SK-N-SH (cell line): ENCODE results near the gene DSG2. TPM values are rescaled to one million over a fixed set of nuclear protein-coding genes. Genes with fewer than 3 reads are reported as not detected.

Experiments used
- CTCF ChIA-PET: fragments of 300-600, 350-600 bp; formaldehyde crosslinking; extraction: SDS; loops from one replicate; lab custom pipeline; 2021; lab: Yijun Ruan, JAX
- POLR2A ChIA-PET: fragments of 350-600 bp; sonication (Branson Sonifier 250); formaldehyde crosslinking; extraction: SDS; loops from one replicate; lab custom pipeline; 2020; ENCODE audit warnings: antibody characterized with exemption, inconsistent platforms; lab: Yijun Ruan, JAX
- DNase-seq: peaks from one replicate; pipeline ENCODE4 v3.0.0; 2012
- H2AFZ ChIP-seq: fragments of 200-600 bp; sonication (generic); 2 replicates; pipeline ENCODE4 v1.8.1; 2016; ENCODE audit warnings: antibody characterized with exemption, mild to moderate bottlenecking, low read depth
- H3F3A ChIP-seq: fragments of 200-600 bp; sonication (generic); replicated peaks from 2 replicates; pipeline ENCODE3; 2016; ENCODE audit warnings: antibody characterized with exemption, mild to moderate bottlenecking; ENCODE audit not compliant: insufficient read depth
- H3K27ac ChIP-seq, 2 experiments: fragments of 200-500 bp in 1 of 2; fragments of 200-600 bp in 1 of 2; sonication (Bioruptor generic) in 1 of 2; sonication (generic), shearing (Covaris generic) in 1 of 2; 2 replicates each; pipeline versions ENCODE4 v1.5.1 to v1.6.1; 2014 to 2016; ENCODE audit warnings: low read depth in 2 of 2, inconsistent platforms in 1 of 2, low read length in 1 of 2, mild to moderate bottlenecking in 1 of 2, mixed read lengths in 1 of 2
- H3K27me3 ChIP-seq: fragments of 200-600 bp; sonication (generic), shearing (Covaris generic); 2 replicates; pipeline ENCODE4 v1.6.1; 2016; ENCODE audit warnings: mixed run types; ENCODE audit not compliant: insufficient read depth
- H3K36me3 ChIP-seq, 2 experiments: fragments of 200-500 bp in 1 of 2; fragments of 200-600 bp in 1 of 2; sonication (Bioruptor generic) in 1 of 2; sonication (generic) in 1 of 2; replicated peaks in 1 of 2; 2 replicates each; pipeline versions ENCODE3 to v1.5.1; 2014 to 2016; ENCODE audit warnings: low read length in 1 of 2, mild to moderate bottlenecking in 1 of 2; ENCODE audit not compliant: insufficient read depth in 2 of 2, control insufficient read depth in 1 of 2
- H3K4me1 ChIP-seq, 2 experiments: fragments of 200-500 bp in 1 of 2; fragments of 200-600 bp in 1 of 2; sonication (Bioruptor generic) in 1 of 2; sonication (generic), shearing (Covaris generic) in 1 of 2; 2 replicates each; pipeline versions ENCODE4 v1.5.1 to v1.6.1; 2014 to 2016; ENCODE audit warnings: low read depth in 1 of 2, low read length in 1 of 2, mixed run types in 1 of 2; ENCODE audit not compliant: insufficient read depth in 2 of 2, control insufficient read depth in 1 of 2
- H3K4me2 ChIP-seq: fragments of 200-600 bp; sonication (generic), shearing (Covaris generic); 2 replicates; pipeline ENCODE4 v1.6.1; 2017; ENCODE audit warnings: mixed run types
- H3K4me3 ChIP-seq, 2 experiments: fragments of 200-500 bp in 1 of 2; fragments of 200-600 bp in 1 of 2; sonication (Bioruptor generic) in 1 of 2; sonication (generic), shearing (Covaris generic) in 1 of 2; 2 replicates each; pipeline versions ENCODE4 v1.5.1 to v1.8.1; 2014 to 2016; ENCODE audit warnings: low read depth in 2 of 2, inconsistent platforms in 1 of 2, low read length in 1 of 2, mild to moderate bottlenecking in 1 of 2, mixed read lengths in 1 of 2, moderate library complexity in 1 of 2
- H3K79me2 ChIP-seq: fragments of 200-600 bp; sonication (generic); 2 replicates; pipeline ENCODE4 v1.8.1; 2017; ENCODE audit warnings: mild to moderate bottlenecking; ENCODE audit not compliant: insufficient read depth
- H3K9ac ChIP-seq: fragments of 200-600 bp; sonication (generic); 2 replicates; pipeline ENCODE4 v1.6.1; 2017; ENCODE audit warnings: mixed run types
- H3K9me2 ChIP-seq: fragments of 200-600 bp; sonication (generic); 2 replicates; pipeline ENCODE4 v1.6.1; 2017; ENCODE audit warnings: mixed run types
- H3K9me3 ChIP-seq: fragments of 200-600 bp; sonication (generic); 2 replicates; pipeline ENCODE4 v1.6.1; 2017; ENCODE audit warnings: mixed run types, mild to moderate bottlenecking, moderate library complexity
- H4K20me1 ChIP-seq: fragments of 200-600 bp; sonication (generic); 2 replicates; pipeline ENCODE4 v1.6.1; 2017; ENCODE audit warnings: mild to moderate bottlenecking, mixed run types; ENCODE audit not compliant: insufficient read depth
- CHD2 ChIP-seq: fragments of 150-350 bp; IDR thresholded peaks from 2 replicates; pipeline ENCODE4 v1.6.1; 2018; ENCODE audit warnings: low read length; ENCODE audit not compliant: partially characterized antibody
- ELF1 ChIP-seq: IDR thresholded peaks from 2 replicates; pipeline ENCODE4 v1.4.0; 2012
- EP300 ChIP-seq, 2 experiments: IDR thresholded peaks; 2 replicates each; pipeline versions ENCODE4 v1.4.0 to v1.6.1; 2012; ENCODE audit warnings: borderline replicate concordance in 1 of 2, low read depth in 1 of 2, low read length in 1 of 2
- EZH2phosphoT487 ChIP-seq: fragments of 200-600 bp; sonication (generic); IDR thresholded peaks from 2 replicates; pipeline ENCODE4 v1.6.1; 2017; ENCODE audit warnings: low read depth, mixed run types, mild to moderate bottlenecking, antibody characterized with exemption, moderate library complexity, borderline replicate concordance
- FOSL2 ChIP-seq: IDR thresholded peaks from 2 replicates; pipeline ENCODE4 v1.4.0; 2012; ENCODE audit warnings: low read depth, mild to moderate bottlenecking, moderate library complexity, borderline replicate concordance
- FOXM1 ChIP-seq: IDR thresholded peaks from 2 replicates; pipeline ENCODE4 v1.4.0; 2012; ENCODE audit warnings: low read depth, mild to moderate bottlenecking
- GABPA ChIP-seq: IDR thresholded peaks from 2 replicates; pipeline ENCODE4 v1.4.0; 2012; ENCODE audit warnings: low read depth, mild to moderate bottlenecking
- GATA2 ChIP-seq: sonication (generic); formaldehyde crosslinking; IDR thresholded peaks from 2 replicates; pipeline ENCODE4 v1.5.0; 2020; ENCODE audit warnings: mild to moderate bottlenecking, missing genetic modification reagents
- IRF3 ChIP-seq: fragments of 150-350 bp; IDR thresholded peaks from 2 replicates; pipeline ENCODE4 v1.6.1; 2016; ENCODE audit warnings: mild to moderate bottlenecking, low read depth, low read length
- MAX ChIP-seq: IDR thresholded peaks from 2 replicates; pipeline ENCODE4 v1.4.0; 2012; ENCODE audit warnings: low read depth
- MXI1 ChIP-seq: IDR thresholded peaks from 2 replicates; pipeline ENCODE4 v1.6.1; 2012; ENCODE audit warnings: mild to moderate bottlenecking, low read depth, low read length, improper control_type of control experiment
- NFIC ChIP-seq: IDR thresholded peaks from 2 replicates; pipeline ENCODE4 v1.4.0; 2012; ENCODE audit warnings: borderline replicate concordance
- NRF1 ChIP-seq: IDR thresholded peaks from 2 replicates; pipeline ENCODE4 v1.6.1; 2012; ENCODE audit warnings: low read depth, mild to moderate bottlenecking, low read length
- REST ChIP-seq: IDR thresholded peaks from 2 replicates; pipeline ENCODE4 v1.6.1; 2012; ENCODE audit warnings: mild to moderate bottlenecking, low read depth, low read length, moderate library complexity
- RFX5 ChIP-seq: IDR thresholded peaks from 2 replicates; pipeline ENCODE4 v1.6.1; 2012; ENCODE audit warnings: mild to moderate bottlenecking, improper control_type of control experiment, low read length
- SMC3 ChIP-seq: IDR thresholded peaks from 2 replicates; pipeline ENCODE4 v1.6.1; 2012; ENCODE audit warnings: low read depth, low read length, improper control_type of control experiment
- TAF1 ChIP-seq: IDR thresholded peaks from 2 replicates; pipeline ENCODE4 v1.6.1; 2012; ENCODE audit warnings: low read depth, mild to moderate bottlenecking, low read length, moderate library complexity, borderline replicate concordance
- WGBS: methylation state at CpG from one replicate; pipeline ENCODE4 v1.1.6; 2017; ENCODE audit warnings: low lambda C conversion rate; 5-methylcytosine and 5-hydroxymethylcytosine counted together
- polyA plus RNA-seq, 3 experiments: library from polyadenylated mRNA; depleted of rRNA; stranded (reverse); fragments of >200 nt; gene quantifications; 2 replicates each; pipeline ENCODE4 v1.2.3, GENCODE V29; 2012

DSG2 gene
- polyA plus RNA-seq, 1 of the 3 experiments (the other 2 are of a cell fraction), result not detected

- no peaks in the 10 kb centered on the region for H3K9me2 ChIP-seq
- H2AFZ ChIP-seq, result no peak overlapping the region
- H3K9ac ChIP-seq, result no peak overlapping the region
- ChIA-PET POLR2A (no interaction called here), CTCF (no interaction called here)
- H4K20me1 ChIP-seq, result no peaks in the 10 kb centered on the region
- no peak overlapping the region for H3K4me3 ChIP-seq
- no peak overlapping the region for H3K27ac ChIP-seq
- H3K27me3 ChIP-seq, result peaks cover 45% of the 10 kb centered on the region
- no peaks in the 10 kb centered on the region for H3F3A ChIP-seq
- H3K79me2 ChIP-seq, result no peaks in the 10 kb centered on the region
- TF ChIP-seq NRF1, result no peak
- no peak for TF ChIP-seq TAF1
- no peak for TF ChIP-seq CHD2
- no peak for TF ChIP-seq GATA2
- TF ChIP-seq NFIC, result no peak
- no peak for TF ChIP-seq RFX5
- no peak for TF ChIP-seq ELF1
- no peak for TF ChIP-seq REST
- no peak for TF ChIP-seq EZH2phosphoT487
- TF ChIP-seq FOXM1, result no peak
- TF ChIP-seq MXI1, result no peak
- no peak for TF ChIP-seq SMC3
- no peak for TF ChIP-seq EP300 (IDR thresholded peaks at IDR 0.05; ENCODE audit: borderline replicate concordance in 1 of 2, low read depth in 1 of 2, low read length in 1 of 2)
- no peak for TF ChIP-seq GABPA
- TF ChIP-seq FOSL2, result no peak
- TF ChIP-seq MAX, result no peak
- TF ChIP-seq IRF3, result no peak
- 44% methylated on average over 4 of the region's 4 CpGs for WGBS
- no peak for DNase-seq
- no peaks in the 10 kb centered on the region for H3K36me3 ChIP-seq
- H3K9me3 ChIP-seq, result no peaks in the 10 kb centered on the region
- H3K4me1 ChIP-seq, result peaks cover 0 to 4% of the 10 kb centered on the region in 2 experiments; a peak in 1 of 4 replicates
- no peak overlapping the region for H3K4me2 ChIP-seq
Measured at GRCh38 chr18:31503011-31503410, 5.0 kb downstream of the DSG2 start.
